Loucy (cell line): Measurements from ENCODE around the gene SAP30BP.

Experiments
- EZH2phosphoT487 ChIP-seq: fragments of 200-600 bp; IDR thresholded peaks from 2 replicates; pipeline ENCODE4 v1.6.1; 2018; ENCODE audit warnings: antibody characterized with exemption, mild to moderate bottlenecking, moderate library complexity, borderline replicate concordance
- TF ChIP-seq, protein P1 (sequence below): fragments of 200-600 bp; sonication (generic); conservative IDR thresholded peaks from 2 replicates; pipeline ENCODE4 v1.5.1; 2014; ENCODE audit warnings: mild to moderate bottlenecking, antibody characterized with exemption, low read length

DNA sequence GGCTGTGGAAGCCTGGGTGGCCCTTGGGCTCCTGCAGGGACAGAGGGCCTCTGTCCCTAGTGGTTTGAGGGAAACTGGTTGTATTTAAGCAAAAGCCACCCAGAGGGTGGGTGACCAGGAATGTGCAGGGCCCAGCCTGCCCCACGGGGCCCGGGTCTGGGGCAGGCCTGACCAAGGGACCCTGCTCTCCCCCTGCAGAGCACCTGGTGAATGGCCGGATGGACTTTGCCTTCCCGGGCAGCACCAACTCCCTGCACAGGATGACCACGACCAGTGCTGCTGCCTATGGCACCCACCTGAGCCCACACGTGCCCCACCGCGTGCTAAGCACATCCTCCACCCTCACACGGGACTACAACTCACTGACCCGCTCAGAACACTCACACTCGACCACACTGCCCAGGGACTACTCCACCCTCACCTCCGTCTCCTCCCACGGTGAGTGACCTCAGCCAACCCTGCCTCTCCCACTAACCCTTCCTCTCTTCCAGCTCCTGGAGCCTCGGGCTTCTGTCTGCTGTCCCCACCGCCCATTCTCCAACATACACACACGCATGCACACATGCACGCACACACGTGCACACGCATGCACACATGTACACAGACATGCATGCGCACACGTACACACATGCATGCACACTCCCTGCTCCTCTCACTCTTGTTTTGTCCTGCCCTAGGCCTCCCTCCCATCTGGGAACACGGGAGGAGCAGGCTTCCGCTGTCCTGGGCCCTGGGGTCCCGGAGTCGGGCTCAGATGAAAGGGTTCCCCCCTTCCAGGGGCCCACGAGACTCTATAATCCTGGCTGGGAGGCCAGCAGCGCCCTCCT, 87.5 kb downstream of the SAP30BP start:
- TF ChIP-seq, protein P1, sequence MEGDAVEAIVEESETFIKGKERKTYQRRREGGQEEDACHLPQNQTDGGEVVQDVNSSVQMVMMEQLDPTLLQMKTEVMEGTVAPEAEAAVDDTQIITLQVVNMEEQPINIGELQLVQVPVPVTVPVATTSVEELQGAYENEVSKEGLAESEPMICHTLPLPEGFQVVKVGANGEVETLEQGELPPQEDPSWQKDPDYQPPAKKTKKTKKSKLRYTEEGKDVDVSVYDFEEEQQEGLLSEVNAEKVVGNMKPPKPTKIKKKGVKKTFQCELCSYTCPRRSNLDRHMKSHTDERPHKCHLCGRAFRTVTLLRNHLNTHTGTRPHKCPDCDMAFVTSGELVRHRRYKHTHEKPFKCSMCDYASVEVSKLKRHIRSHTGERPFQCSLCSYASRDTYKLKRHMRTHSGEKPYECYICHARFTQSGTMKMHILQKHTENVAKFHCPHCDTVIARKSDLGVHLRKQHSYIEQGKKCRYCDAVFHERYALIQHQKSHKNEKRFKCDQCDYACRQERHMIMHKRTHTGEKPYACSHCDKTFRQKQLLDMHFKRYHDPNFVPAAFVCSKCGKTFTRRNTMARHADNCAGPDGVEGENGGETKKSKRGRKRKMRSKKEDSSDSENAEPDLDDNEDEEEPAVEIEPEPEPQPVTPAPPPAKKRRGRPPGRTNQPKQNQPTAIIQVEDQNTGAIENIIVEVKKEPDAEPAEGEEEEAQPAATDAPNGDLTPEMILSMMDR, result no peak
- TF ChIP-seq EZH2phosphoT487, result no peak
